HepG2 (cell line): ENCODE data around the gene STX1B. TPM values are rescaled to one million over a fixed set of nuclear protein-coding genes. Genes with fewer than 3 reads are reported as not detected.
A peak's percentile ranks its signal among the peaks of the same experiment; 100 is the strongest.

Source experiments
- AGO1 ChIP-seq: fragments of 200-400 bp; formaldehyde crosslinking; IDR thresholded peaks from 2 replicates; pipeline ENCODE4 v1.6.1; 2017; ENCODE audit warnings: mild to moderate bottlenecking, low read depth, low read length, moderate library complexity; ENCODE audit not compliant: poor library complexity, severe bottlenecking
- CENPBD1 ChIP-seq: sonication (generic); formaldehyde crosslinking; IDR thresholded peaks from 2 replicates; pipeline ENCODE4 v1.8.0; 2022; ENCODE audit warnings: missing genetic modification reagents, low read depth, mild to moderate bottlenecking, borderline replicate concordance
- ETV6 ChIP-seq: sonication (generic); formaldehyde crosslinking; conservative IDR thresholded peaks from 2 replicates; pipeline ENCODE4 v1.4.0; 2020; ENCODE audit warnings: missing genetic modification reagents
- FOXA1 ChIP-seq, 2 experiments: fragments of 450-650 bp in 1 of 2; sonication (generic) in 1 of 2; formaldehyde crosslinking in 1 of 2; IDR thresholded peaks; 2 replicates each; pipeline versions ENCODE4 v1.4.0 to v1.6.1; 2016 to 2020; ENCODE audit warnings: missing genetic modification reagents in 1 of 2
- FOXA3 ChIP-seq: IDR thresholded peaks from 2 replicates; pipeline ENCODE4 v1.6.1; 2016; ENCODE audit warnings: missing genetic modification reagents, missing compliant biosample characterization
- HMGXB4 ChIP-seq, 2 experiments: sonication (generic) in 1 of 2; formaldehyde crosslinking in 1 of 2; IDR thresholded peaks; 2 replicates each; pipeline versions ENCODE4 v1.4.0 to v1.6.1; 2018 to 2020; ENCODE audit warnings: missing genetic modification reagents in 2 of 2, borderline replicate concordance in 1 of 2, low read depth in 1 of 2, mild to moderate bottlenecking in 1 of 2, missing biosample characterization in 1 of 2
- MBNL3 ChIP-seq: fragments of 250-450 bp; sonication (Bioruptor Pico); conservative IDR thresholded peaks from 2 replicates; pipeline ENCODE4 v1.8.0; 2022; ENCODE audit warnings: mild to moderate bottlenecking, inconsistent platforms
- MIXL1 ChIP-seq: IDR thresholded peaks from 2 replicates; pipeline ENCODE4 v1.6.1; 2016
- PBX2 ChIP-seq: IDR thresholded peaks from 2 replicates; pipeline ENCODE4 v1.6.1; 2016; ENCODE audit warnings: control low read depth
- POGZ ChIP-seq: sonication (generic); formaldehyde crosslinking; IDR thresholded peaks from 2 replicates; pipeline ENCODE4 v1.4.0; 2020; ENCODE audit warnings: mild to moderate bottlenecking, missing genetic modification reagents
- RNF2 ChIP-seq: fragments of 450-650 bp; conservative IDR thresholded peaks from 2 replicates; pipeline ENCODE4 v1.6.1; 2016; ENCODE audit warnings: low read depth
- SMAD1 ChIP-seq: sonication (generic); formaldehyde crosslinking; IDR thresholded peaks from 2 replicates; pipeline ENCODE4 v1.4.0; 2020; ENCODE audit warnings: missing genetic modification reagents, low read depth, mild to moderate bottlenecking, borderline replicate concordance
- TAF15 ChIP-seq: fragments of 200-400 bp; formaldehyde crosslinking; IDR thresholded peaks from one replicate; pipeline ENCODE4 v1.6.1; 2018; ENCODE audit warnings: mild to moderate bottlenecking, low read depth, low read length; ENCODE audit not compliant: poor library complexity, severe bottlenecking
- TGIF2 ChIP-seq: IDR thresholded peaks from 2 replicates; pipeline ENCODE4 v1.6.1; 2016; ENCODE audit warnings: control low read depth, missing compliant biosample characterization
- ZBTB2 ChIP-seq: sonication (generic); formaldehyde crosslinking; IDR thresholded peaks from 2 replicates; pipeline ENCODE4 v1.8.0; 2022; ENCODE audit warnings: low read depth, missing genetic modification reagents
- ZBTB43 ChIP-seq: sonication (generic); formaldehyde crosslinking; conservative IDR thresholded peaks from 2 replicates; pipeline ENCODE4 v1.4.0; 2020; ENCODE audit warnings: missing genetic modification reagents
- ZNF33B ChIP-seq: sonication (generic); formaldehyde crosslinking; IDR thresholded peaks from 2 replicates; pipeline ENCODE4 v1.5.1; 2020; ENCODE audit warnings: mild to moderate bottlenecking, missing genetic modification reagents
- ZNF615 ChIP-seq: sonication (generic); formaldehyde crosslinking; IDR thresholded peaks from 2 replicates; pipeline ENCODE4 v1.5.0; 2020; ENCODE audit warnings: mild to moderate bottlenecking, missing genetic modification reagents, borderline replicate concordance
- ZNF704 ChIP-seq: sonication (generic); formaldehyde crosslinking; IDR thresholded peaks from 2 replicates; pipeline ENCODE4 v1.8.1; 2023; ENCODE audit warnings: mild to moderate bottlenecking, inconsistent platforms, moderate library complexity, missing genetic modification reagents, borderline replicate concordance
- polyA plus RNA-seq, 8 experiments: library from polyadenylated mRNA; depleted of rRNA in 3 of 8; stranded (reverse) in 7 of 8; unstranded in 1 of 8; fragments of >200 nt; fragmentation: Illumina TruSeq in 4 of 8; extraction: Trizol in 4 of 8; gene quantifications; 2 replicates each; pipeline versions ENCODE4 v1.2.1 to v1.2.3, GENCODE V29; 2011 to 2016; ENCODE audit warnings: low read depth in 4 of 8, missing spikeins in 1 of 8, mixed read lengths in 1 of 8; ENCODE audit not compliant: insufficient read depth in 1 of 8
- total RNA-seq, 5 experiments: library from RNA; depleted of rRNA; stranded (reverse); fragments of >200 nt; fragmentation: Illumina TruSeq; extraction: Trizol; gene quantifications; 2 replicates each; pipeline ENCODE4 v1.2.3, GENCODE V29; 2016; ENCODE audit warnings: low read depth in 1 of 5

Gene STX1B
- total and polyA plus RNA-seq, 2 of the 13 experiments (the other 11 are each of a cell fraction or from before 2014, with no cell fraction given): 2.1 to 3.0 TPM

- no peak for TF ChIP-seq POGZ
- no peak for TF ChIP-seq TGIF2 (CRISPR knock-in tag)
- no peak for TF ChIP-seq ZBTB2 (CRISPR knock-in tag)
- no peak for TF ChIP-seq TAF15
- no peak for TF ChIP-seq ETV6 (CRISPR knock-in tag)
- TF ChIP-seq ZBTB43 (CRISPR knock-in tag): peak; percentile 65; the same call in 1 of the 2 replicates
- TF ChIP-seq PBX2 (CRISPR knock-in tag): no peak
- TF ChIP-seq MBNL3: no peak
- no peak for TF ChIP-seq CENPBD1
- TF ChIP-seq FOXA1 (IDR thresholded peaks at IDR 0.05): no peak
- TF ChIP-seq FOXA1 (CRISPR knock-in tag; IDR thresholded peaks at IDR 0.05): no peak
- no peak; the same call in 1 of the 2 replicates for TF ChIP-seq ZNF704 (CRISPR knock-in tag)
- TF ChIP-seq ZNF33B (CRISPR knock-in tag): no peak
- no peak for TF ChIP-seq MIXL1 (CRISPR knock-in tag)
- TF ChIP-seq ZNF615 (CRISPR knock-in tag): no peak
- no peak for TF ChIP-seq SMAD1 (CRISPR knock-in tag)
- no peak for TF ChIP-seq AGO1
- peak; percentile 15; the same call in 1 of the 2 replicates for TF ChIP-seq FOXA3 (CRISPR knock-in tag)
- TF ChIP-seq RNF2: no peak
- TF ChIP-seq HMGXB4 (CRISPR knock-in tag; IDR thresholded peaks at IDR 0.05; ENCODE audit: borderline replicate concordance in 1 of 2, low read depth in 1 of 2): peak in 1 of 2 experiments; percentile 85; a peak in 1 of 4 replicates
Observed at GRCh38 chr16:31033709-31034492, 23.5 kb upstream of the STX1B start (continued).
